CD1c-positive myeloid dendritic cell (primary cell): ENCODE results near the gene GRIK4.

Source experiments
- DNase-seq: peaks from one replicate; pipeline ENCODE4 v3.0.0-alpha.2; 2016; ENCODE audit errors: extremely low spot score

GRIK4 gene

DNA sequence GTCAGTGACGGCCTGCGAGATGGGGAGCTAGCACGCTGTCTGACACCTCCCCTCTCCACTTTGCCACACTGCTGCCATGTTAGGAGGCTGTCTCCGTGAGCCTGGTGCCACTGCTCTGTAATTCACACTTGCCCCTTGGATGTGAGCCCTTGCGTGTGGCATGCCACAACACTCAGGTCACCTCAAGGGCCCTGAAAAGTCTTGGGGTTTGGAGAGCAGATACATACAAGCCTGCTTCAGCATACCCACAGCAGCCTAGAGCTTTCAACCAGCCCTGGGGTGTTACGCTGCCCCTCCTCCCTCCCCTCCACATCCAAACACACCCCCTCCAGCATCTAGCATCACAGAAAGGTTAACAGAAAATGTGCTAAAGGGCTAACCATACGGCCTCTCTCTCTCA is 442.8 kb downstream of the GRIK4 start:
- no peak for DNase-seq

DNA sequence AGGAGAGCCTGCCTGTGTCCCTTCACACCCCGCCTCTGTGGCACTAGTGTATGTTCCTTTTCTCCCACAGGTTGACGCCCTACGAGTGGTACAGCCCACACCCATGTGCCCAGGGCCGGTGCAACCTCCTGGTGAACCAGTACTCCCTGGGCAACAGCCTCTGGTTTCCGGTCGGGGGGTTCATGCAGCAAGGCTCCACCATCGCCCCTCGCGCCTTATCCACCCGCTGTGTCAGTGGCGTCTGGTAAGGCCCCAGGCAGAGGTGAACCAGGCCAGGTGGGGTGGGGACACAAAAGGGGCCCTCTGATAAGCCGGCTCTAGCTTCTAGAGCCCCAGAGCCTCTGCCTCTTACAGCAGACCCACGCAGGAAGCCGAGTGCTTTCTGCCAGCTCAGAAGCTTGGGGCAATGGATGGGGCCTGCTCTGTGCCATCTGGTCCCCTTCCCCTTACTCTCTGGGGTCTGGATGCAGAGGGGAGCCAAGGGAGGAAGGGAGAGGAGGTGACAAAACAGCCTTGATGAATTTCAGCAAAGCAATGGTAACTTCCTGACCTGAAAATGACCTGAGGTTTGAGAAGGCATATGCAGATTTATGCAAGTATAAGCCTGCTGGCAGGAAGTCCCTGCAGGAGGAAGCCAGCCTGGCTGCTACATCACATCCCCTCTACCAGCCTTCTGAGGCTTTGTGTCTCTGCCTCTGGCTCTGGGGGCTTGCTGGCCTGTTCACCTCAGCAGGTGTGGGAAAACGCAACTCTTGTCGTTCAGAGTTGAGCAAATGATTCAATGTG is 445.4 kb downstream of the GRIK4 start:
- peak; percentile 2 for DNase-seq

DNA sequence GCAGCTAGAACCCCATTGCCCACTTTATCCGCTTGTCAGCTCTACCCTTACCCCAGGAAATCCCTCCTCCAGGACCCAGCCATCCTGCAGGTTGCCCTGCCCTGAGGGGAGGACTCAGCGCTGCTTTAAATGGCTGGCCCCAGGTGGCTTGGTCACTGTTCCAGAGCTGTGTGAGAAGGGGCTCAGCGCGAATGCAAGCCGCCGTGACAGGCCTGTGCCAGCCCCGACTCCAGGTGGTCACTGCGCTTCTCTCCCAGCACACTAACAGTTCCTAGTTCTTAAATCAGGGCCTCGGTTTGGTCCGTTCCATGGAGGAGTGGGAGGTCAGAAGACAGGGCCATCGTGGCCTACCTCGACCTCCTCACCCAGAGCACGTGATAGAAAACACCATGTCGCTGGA is 446.6 kb downstream of the GRIK4 start:
- no peak for DNase-seq

DNA sequence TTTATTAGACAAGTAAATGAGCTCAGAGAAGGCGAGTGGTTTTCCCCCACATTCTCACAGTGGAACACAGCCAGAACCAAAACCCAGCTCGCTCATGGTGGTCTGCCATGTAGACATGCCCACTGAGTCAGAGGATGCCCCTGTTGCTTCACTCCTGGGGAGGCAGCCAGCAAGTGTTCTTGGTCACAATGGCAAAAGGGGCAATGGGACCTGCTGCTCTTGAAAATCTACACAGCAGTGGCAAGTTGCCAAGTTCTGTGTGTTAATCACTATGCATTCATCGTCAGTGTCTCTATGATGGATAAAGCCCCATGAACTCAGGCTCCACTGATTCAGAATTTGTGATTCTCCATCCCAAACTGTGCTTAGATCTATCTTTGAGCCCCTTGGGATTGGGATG is 447.6 kb downstream of the GRIK4 start:
- DNase-seq: no peak

DNA sequence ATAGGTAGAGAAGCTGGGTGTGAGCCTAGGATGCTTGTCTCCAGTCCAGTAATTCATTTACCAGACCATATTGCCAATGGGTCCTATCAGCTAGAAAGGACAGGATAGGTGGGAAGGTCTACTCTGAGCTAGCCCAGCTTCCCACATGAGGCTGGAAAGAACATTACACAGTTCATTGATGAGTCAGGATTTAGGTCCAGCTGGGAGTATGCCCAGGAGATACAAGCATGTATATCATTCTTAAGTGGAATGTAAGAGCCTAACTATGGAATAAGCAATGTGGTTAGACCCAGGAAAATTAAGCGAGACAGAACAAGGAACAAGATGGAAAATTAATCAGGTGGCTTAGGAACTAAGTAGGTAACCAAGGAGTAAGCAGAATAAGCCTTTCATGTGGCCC is 453.3 kb downstream of the GRIK4 start:
- DNase-seq: no peak

DNA sequence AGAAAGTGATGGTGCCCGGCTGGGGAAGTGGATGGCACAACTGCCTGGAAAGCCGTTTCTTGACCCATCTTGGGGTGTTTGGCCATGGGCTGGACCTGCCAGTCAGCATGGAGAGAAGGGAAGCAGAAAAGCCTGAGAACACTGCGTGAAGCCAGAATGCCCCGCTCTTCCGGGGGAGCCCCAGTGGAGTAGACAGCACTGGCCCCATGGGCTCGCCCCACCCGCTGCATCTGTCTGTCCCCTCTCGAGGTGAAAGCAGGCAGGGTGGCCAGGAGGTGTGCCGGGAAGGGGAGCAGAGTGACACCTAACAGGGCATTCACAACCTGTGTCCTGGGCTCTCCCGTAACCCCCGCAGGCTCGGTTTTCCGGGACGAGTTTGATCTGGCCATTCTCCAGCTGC is 455.3 kb downstream of the GRIK4 start:
- no peak for DNase-seq

DNA sequence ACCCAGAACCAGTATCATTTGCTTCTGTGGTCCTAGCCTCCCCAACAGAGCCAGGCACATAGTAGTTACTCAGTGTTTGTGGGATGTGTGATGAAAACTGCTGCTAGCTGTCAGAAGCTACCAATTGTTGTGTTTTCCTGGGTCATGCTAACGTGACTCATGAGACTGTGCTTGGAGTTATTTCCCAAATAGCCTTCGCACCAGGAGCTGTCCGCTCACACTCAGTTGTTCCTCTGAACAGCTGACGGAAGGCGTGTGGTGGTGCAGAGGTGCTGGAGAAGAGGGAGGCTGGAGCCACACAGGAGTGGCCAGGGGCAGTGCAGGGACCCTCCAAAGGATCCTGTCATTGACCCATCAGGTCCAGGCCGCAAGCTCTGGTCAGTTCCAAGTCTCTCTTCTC is 458.4 kb downstream of the GRIK4 start:
- DNase-seq: no peak

DNA sequence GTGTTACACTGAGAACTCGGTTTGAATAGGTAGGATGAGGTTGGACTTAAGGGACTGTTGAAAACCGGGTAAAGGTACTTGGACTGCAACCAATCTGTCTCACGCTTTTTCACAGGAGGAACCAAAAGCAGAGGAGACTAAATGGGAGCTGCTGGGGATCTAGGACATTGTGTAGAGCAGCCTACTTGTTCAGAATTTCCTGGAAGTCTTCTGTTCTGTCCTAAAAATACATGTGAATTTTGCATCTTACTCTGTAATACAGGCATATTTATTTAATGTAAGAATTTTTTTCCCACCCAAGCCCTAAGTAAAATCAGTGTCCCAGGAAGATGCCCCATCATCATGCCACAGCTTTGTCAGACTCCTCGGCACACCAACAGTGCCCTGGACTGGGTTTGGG is 460.3 kb downstream of the GRIK4 start:
- no peak for DNase-seq

DNA sequence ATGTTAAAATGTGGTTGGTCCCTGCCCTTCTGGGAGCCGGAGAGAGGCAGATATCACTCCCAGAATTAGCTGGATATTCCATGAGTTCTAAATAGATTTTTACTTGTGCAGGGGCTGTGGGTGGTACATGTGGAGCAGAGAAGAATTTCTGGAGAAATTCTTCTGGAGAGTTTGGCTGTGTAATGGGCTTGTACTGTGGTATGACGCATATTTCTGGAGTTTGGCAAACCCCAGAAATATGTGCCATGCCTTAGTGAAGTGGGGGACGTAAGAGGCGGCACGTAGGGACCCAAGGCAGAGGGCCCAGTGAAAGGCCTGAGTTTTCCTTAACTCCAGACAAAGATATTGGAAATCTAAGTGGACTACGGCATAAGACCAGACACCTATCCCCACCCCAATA is 461.1 kb downstream of the GRIK4 start:
- DNase-seq: no peak

DNA sequence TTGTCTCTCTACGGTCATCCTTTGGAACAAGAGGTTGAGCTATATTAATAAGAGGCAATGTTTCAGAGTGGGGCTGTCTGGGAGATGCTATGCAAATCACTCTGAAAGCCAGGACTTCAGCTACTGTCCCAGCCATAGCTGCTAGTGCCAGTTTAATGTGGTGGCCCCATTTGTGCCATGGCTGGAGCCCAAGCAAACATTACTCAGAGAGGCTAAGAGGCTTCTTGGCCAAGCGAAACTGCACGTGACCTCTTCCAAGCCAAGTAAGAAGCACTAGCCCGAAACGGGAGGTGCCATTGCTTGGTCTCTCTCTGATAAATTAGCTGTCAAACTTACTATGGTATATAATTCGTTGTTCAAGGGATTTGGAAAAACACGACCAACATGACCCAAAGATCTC is 462.0 kb downstream of the GRIK4 start:
- DNase-seq: no peak

DNA sequence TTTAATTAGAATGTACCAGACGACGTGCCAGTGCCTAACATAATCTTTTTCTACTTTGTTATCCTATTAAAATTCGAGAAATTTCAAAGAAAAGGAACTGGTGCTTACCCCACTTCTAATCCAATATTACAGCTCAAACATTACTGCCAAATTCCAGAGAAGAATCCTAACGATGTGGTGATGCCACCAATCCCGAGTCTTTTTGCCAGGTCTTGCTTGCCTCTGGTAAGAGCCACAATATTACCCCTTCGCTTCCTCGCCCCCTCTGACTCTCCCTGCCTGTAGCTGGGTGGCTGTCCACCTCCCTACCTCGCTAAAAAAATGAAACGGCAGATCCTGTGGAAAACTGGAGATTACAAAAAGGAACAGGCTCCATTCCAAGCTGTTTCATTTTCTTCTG is 462.9 kb downstream of the GRIK4 start:
- DNase-seq: no peak

DNA sequence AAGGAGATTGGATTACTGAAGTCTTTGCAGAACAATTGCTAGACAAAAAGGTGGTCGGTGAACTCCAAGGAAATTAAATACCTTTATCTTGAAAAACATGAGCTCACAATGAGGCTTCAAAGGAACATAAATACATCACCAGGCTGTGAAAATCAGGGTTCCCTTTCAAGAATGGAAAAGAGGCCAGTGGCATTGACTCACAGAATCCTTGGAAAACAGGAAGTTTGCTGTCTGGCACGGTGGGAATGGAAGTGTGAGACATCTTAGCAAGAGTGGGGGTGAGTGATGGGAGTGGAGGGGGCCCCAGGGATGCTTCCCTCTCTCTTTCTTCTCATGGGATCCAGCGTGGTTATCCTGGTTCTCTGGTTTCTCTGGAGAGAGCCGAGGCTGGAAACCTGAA is 463.4 kb downstream of the GRIK4 start:
- DNase-seq: no peak

DNA sequence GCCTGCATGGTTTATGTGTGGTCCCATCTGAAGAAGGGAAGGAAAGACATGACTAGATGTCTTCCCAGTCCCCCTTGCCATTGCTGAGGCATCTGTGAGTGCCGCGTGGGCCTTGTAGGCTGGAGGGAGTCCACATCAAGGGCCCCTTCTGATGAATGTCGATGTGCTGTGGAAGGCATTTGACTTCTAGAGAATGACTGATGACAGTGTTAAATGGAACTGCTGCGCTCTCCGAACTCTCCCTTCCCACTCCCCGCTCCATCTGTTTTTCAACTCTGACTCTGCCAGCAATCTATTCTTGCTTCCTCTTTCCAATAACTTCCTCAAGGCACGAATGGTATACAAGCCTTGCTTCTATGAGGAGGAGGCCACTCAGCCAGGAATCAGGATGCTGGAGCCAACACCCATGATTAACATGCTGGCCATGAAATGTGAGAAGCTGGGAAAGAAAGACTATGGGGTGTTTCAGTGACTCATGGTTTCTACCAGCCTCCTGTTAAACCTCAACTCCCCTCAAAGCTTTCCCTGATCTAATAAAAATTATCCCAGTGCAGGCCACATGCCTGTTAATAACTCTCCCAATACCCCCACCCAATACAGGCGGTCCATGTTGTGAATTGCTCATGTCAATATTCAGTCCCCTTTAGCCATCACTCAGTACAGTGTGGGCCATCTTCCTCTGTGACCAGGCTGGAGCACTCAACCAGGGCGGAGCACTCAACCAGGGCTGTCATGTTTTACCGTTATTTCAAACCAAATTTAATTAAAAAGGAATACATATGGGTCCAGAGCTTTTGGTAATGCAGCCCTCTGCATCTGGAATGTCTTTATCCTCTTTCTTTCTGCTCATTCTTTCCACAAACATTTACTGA is 466.0 kb downstream of the GRIK4 start:
- DNase-seq: no peak

DNA sequence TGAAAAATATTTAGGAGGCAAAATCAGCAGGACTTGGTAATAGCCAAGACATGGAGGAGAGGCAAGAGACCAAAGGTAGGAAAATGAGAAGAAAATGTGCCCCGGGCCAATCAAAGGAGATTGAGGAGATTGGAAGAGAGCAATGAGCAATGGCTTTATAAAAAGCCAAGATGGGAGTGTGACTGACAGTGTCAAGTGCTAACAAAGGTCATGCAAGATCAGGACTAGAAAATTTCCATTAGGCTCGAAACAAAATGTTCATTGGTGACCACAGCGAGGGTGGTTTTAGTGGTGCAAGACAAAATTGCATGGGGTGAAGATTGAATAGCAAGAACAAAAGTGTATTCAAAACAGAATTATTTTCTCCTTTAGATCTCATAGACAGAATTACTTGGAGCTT is 467.2 kb downstream of the GRIK4 start:
- DNase-seq: no peak

DNA sequence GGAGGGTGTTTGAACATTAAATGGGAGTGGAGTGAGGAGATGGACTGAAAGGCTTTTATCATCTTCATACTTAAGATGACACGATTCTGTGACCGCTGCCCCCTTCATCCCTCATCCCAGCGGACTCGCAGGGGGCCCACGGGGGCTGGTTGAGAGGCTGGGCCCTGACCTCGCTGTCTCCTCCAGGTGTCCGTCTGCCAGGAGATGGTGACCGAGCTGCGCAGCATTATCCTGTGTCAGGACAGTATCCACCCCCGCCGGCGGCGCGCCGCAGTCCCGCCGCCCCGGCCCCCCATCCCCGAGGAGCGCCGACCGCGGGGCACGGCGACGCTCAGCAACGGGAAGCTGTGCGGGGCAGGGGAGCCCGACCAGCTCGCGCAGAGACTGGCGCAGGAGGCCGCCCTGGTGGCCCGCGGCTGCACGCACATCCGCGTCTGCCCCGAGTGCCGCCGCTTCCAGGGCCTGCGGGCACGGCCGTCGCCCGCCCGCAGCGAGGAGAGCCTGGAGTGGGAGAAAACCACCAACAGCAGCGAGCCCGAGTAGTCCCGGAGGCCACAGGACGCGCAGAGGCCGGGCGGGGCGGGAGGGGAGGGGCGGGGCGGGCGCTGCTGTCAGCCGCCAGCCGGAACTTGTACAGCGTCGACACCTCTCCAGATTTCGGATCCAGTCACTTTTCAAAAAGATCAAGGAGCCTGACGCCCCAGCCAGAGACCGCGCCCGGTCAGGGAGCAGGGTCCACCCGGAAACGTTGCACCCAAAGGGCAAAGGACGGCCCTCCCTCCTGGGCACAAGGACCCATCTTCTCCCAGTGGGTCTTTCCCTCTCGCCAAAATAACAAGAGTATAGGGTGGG is 474.4 kb downstream of the GRIK4 start:
- peak; percentile 41 for DNase-seq

DNA sequence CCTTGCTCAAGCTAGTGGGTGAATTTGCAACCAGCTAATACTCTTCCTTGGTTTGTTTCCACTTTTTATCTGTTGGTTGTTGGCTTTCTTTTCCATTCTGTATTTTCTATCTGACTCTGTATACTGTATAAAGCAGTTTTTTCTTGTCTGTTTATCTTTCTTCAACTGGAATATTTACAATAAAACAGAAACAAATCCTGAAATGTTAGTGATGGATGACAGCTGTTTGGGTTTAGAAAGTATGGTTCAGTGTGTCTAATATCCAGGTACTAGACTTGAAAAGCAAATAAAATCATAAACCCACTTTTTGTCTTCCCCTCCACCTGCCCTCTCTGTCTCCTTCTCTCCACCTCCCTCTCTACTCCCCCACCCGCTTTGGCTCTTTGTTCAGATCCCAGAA is 477.1 kb downstream of the GRIK4 start:
- no peak for DNase-seq

DNA sequence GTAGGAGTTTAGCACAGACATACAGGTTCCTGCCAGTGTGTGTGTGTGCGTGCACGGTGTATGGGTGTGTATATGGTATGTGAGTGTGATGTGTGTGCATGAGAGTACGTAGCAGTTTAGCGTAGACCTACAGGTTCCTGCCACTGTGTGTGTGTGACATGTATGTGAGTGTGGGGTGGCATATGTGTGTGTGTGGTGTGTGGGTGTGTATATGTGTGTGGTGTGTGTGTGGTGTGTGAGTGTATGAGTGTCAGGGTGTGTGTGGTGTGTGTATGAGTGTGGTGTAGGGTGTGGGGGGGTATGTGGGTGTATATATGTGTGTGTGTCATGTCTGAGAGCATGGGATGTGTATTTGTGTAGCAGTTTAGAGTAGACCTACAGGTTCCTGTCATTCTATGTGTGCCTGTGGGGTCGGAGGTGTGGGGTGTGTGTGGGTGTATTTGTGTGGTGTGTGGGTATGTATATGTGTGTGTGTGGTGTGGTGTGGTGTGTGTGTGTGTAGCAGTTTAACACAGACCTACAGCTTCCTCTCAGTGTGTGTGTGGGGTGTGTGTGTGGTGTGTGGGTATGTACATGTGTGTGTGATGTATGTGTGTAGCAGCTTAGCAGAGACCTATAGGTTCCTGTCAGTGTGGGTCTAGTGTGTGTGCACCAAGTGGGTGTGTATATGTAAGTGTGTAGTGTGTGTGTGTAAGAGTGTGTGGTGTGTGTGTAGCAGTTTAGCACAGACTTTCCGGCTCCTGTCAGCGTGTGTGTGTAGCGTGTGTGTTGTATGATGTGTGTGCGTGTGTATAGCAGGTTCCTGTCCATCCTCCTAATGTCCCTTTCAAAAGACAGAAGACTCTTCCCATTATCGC is 480.5 kb downstream of the GRIK4 start:
- DNase-seq: no peak

DNA sequence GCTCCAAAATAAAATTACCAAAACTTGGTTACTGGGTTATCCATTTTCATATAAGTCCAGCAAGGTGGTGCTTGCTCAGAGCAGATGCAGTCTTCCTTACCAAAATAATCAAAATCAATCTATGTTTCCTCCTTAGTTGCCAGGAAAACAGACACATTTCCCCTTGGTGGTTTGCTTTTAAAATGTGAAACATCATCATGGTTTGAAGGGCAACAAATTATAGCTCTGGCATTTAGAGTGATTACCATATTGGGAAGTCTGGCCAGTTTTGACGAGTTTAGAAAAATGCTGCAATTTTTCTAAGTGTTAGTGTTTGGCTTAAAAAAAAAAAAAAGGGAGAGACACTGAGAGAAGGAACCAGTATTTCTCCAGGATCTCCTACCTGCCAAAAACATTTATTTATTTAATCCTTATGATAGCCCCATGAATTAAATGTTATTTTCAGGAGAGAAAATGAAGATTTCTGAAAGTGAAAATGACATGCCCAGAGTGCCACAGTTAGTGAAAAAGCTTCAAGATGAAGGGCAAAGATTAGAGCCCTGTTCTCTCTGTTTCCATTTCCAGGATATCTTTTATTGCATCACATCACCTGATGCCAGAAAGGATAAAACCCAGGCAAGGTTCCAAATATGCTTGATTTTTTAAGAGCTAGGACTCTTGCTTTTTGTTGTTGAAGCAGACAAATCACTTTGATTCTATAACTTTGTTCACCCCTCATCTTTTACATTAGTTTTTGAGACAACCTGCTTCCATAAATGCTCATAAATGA is 482.7 kb downstream of the GRIK4 start:
- DNase-seq: no peak

DNA sequence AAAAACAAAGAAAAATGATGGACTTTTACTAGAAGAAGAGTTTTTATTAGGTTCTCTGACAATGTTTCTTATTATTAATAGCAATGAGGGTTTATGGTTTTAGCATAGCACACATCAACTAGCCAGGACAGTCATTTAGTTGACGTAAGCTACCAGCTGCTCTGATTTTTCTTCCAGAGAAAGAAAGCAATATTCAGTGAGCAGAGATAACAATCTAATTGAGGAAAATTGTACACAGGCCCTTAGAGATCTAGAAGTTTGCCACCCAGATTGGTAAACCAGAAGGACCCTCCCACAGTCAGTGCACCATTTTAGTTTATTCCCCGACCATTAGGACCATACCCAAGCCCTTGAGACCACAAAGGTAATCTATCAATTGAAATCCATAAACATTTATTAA is 483.6 kb downstream of the GRIK4 start:
- no peak for DNase-seq

DNA sequence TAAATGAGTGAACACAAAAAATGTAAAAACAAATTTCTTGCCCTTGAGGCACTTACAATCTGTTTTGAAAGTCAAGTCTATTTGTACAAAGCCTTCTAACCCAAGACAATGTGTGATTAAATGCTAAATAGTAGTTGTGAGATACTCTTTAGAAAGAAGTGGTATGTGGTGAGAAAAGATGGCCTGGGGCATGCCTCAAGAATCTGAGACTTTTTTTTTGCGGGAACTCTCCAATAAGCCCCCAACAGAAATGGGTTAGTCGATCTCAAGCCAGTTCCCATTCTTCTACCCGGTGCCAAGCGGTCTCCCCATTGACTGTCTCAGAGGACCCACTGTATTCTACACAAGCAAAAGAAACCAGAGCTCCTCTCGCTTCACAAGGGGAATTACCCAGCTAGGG is 485.4 kb downstream of the GRIK4 start:
- DNase-seq: no peak

DNA sequence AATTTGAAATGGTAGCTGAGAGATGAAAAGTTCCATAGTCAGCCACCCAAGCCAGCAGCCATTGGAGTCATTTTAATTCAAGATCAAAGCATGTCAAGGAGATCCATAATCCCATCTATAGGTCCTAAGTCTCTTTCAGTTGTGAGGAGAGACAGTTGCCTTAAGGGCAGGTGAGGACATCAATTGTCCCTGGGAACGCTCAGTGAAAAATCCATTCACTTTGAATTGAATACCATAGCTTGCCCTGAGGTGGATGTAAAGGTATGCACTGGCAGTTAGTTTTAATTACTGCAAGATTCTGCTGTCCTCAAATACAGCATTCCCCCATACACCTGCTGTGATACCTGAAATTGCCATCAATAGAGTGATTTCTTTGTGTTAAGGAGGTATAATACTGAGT is 487.0 kb downstream of the GRIK4 start:
- DNase-seq: no peak
